Upper lobe of left lung (tissue), 4 donors: ENCODE measurements around the gene SLC1A2.

Experiments used
- POLR2A ChIP-seq, 4 donors: fragments of 450-650 bp; IDR thresholded peaks; one replicate each; pipeline ENCODE4 v1.5.1; 2016 to 2017; ENCODE audit warnings: antibody characterized with exemption in 4 of 4, mild to moderate bottlenecking in 2 of 4
- POLR2AphosphoS5 ChIP-seq, 2 donors: sonication (generic); formaldehyde crosslinking; IDR thresholded peaks; one replicate each; pipeline ENCODE4 v1.5.1; 2017; ENCODE audit warnings: antibody characterized with exemption in 2 of 2
- TF ChIP-seq, protein P1 (sequence below), 6 experiments: fragments of 450-650 bp in 4 of 6; fragments of 200-600 bp in 2 of 6; sonication (generic) in 2 of 6; IDR thresholded peaks; one replicate each; pipeline ENCODE4 v1.5.1; 2016 to 2019; ENCODE audit warnings: antibody characterized with exemption in 6 of 6

DNA sequence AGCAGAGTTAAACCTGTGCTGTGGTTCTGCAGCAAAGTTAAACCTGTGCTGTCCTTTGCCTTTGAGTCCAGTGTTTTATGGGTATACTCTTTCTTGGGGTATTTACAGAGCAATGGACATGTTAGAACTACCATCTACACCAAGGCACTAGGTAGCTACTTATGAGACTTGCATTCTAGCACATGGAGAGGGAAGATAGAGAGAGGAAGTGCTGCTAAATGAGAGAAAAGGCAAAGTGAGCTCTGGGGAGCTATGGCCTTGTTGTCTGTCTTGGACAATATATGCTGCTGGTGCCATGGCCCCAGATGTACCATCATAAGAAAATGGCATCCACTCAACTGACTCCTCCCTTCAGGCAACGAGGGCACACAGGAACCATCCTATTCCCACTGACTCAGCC lies 91.5 kb downstream of the SLC1A2 start:
- TF ChIP-seq, protein P1, sequence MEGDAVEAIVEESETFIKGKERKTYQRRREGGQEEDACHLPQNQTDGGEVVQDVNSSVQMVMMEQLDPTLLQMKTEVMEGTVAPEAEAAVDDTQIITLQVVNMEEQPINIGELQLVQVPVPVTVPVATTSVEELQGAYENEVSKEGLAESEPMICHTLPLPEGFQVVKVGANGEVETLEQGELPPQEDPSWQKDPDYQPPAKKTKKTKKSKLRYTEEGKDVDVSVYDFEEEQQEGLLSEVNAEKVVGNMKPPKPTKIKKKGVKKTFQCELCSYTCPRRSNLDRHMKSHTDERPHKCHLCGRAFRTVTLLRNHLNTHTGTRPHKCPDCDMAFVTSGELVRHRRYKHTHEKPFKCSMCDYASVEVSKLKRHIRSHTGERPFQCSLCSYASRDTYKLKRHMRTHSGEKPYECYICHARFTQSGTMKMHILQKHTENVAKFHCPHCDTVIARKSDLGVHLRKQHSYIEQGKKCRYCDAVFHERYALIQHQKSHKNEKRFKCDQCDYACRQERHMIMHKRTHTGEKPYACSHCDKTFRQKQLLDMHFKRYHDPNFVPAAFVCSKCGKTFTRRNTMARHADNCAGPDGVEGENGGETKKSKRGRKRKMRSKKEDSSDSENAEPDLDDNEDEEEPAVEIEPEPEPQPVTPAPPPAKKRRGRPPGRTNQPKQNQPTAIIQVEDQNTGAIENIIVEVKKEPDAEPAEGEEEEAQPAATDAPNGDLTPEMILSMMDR (IDR thresholded peaks at IDR 0.05): no peak
- TF ChIP-seq POLR2A (IDR thresholded peaks at IDR 0.05) (no peak), POLR2AphosphoS5 (IDR thresholded peaks at IDR 0.05) (no peak)
